ENCODE data around the gene RPS2. TPM values are rescaled to one million over a fixed set of nuclear protein-coding genes. Genes with fewer than 3 reads are reported as not detected.
"Not testable (repeated sequence)": the region's sequence is repeated elsewhere in the genome, so short reads cannot be mapped to it uniquely, and the experiment has no call there.

The RPS2 gene
- 2,826 and 2,856 TPM in 2 replicates for total RNA-seq

GRCh38 chr16:1964506-1965395 is at the start of gene RPS2:
Gene RPS2, minus strand, starts transcription at chr16:1964826. Its CDS starts 201 bp downstream, at chr16:1964625.
- intact Hi-C loops (cut with micrococcal nuclease): loop anchor here (1.0 to 2.0 kb wide), 3 partner anchors 8 to 26 kb away; partner anchors contain the start of genes MSRB1 and TBL3

- intact Hi-C loops (cut with micrococcal nuclease): no loop called here
These were observed 48.9 kb upstream of the RPS2 start for GRCh38 chr16:2013527-2013926.

GRCh38 chr16:2011726-2012125 is 47.1 kb upstream of the RPS2 start:
- intact Hi-C loops (cut with micrococcal nuclease): not testable (repeated sequence)

GRCh38 chr16:2009791-2010510 is 45.3 kb upstream of the RPS2 start, which contains the start of gene ZNF598:
Gene ZNF598, minus strand, starts transcription at chr16:2009821.
- intact Hi-C loops (cut with micrococcal nuclease): loop anchor here (1.0 to 5.0 kb wide), 2 partner anchors 38 to 145 kb away; partner anchors contain the start of genes TBL3 and TRAF7

- intact Hi-C loops (cut with micrococcal nuclease): loop anchor here (5.0 kb wide), 1 partner anchor 37 kb away; the partner anchor contains the start of gene TBL3
These were observed 44.6 kb upstream of the RPS2 start for GRCh38 chr16:2009164-2009711.

- intact Hi-C loops (cut with micrococcal nuclease): loop anchor here (5.0 kb wide), 1 partner anchor 36 kb away; the partner anchor contains the start of gene TBL3
These were observed 44.1 kb upstream of the RPS2 start for GRCh38 chr16:2008631-2009163.

- intact Hi-C loops (cut with micrococcal nuclease): loop anchor here (5.0 kb wide), 1 partner anchor 36 kb away; the partner anchor contains the start of gene TBL3
These were observed 43.4 kb upstream of the RPS2 start for GRCh38 chr16:2008009-2008526.

GRCh38 chr16:2007081-2007836 is 42.6 kb upstream of the RPS2 start:
- intact Hi-C loops (cut with micrococcal nuclease): loop anchor here (5.0 kb wide), 1 partner anchor 35 kb away; the partner anchor contains the start of gene TBL3

GRCh38 chr16:2006317-2006716 is 41.7 kb upstream of the RPS2 start:
- intact Hi-C loops (cut with micrococcal nuclease): loop anchor here (5.0 kb wide), 1 partner anchor 34 kb away; the partner anchor contains the start of gene TBL3

GRCh38 chr16:2005646-2006045 is 41.0 kb upstream of the RPS2 start:
- intact Hi-C loops (cut with micrococcal nuclease): loop anchor here (5.0 kb wide), 1 partner anchor 33 kb away; the partner anchor contains the start of gene TBL3

GRCh38 chr16:2004795-2005517 is 40.3 kb upstream of the RPS2 start:
- intact Hi-C loops (cut with micrococcal nuclease): loop anchor here (5.0 kb wide), 1 partner anchor 33 kb away; the partner anchor contains the start of gene TBL3

- intact Hi-C loops (cut with micrococcal nuclease): no loop called here
These were observed 39.4 kb upstream of the RPS2 start for GRCh38 chr16:2003827-2004641.

GRCh38 chr16:2003231-2003826 is 38.7 kb upstream of the RPS2 start:
- intact Hi-C loops (cut with micrococcal nuclease): no loop called here

- intact Hi-C loops (cut with micrococcal nuclease): no loop called here
These were observed 38.0 kb upstream of the RPS2 start for GRCh38 chr16:2002406-2003230.

- intact Hi-C loops (cut with micrococcal nuclease): no loop called here
These were observed 37.1 kb upstream of the RPS2 start for GRCh38 chr16:2001456-2002355.

- intact Hi-C loops (cut with micrococcal nuclease): no loop called here
These were observed 36.4 kb upstream of the RPS2 start for GRCh38 chr16:2001035-2001434.
